Measurements from ENCODE around the gene ITIH2. TPM values are rescaled to one million over a fixed set of nuclear protein-coding genes. Genes with fewer than 3 reads are reported as not detected.
"Not testable (repeated sequence)": the region's sequence is repeated elsewhere in the genome, so short reads cannot be mapped to it uniquely, and the experiment has no call there.

ITIH2 gene
- total and polyA plus RNA-seq, 3 experiments from 2014 or later = not detected

DNA sequence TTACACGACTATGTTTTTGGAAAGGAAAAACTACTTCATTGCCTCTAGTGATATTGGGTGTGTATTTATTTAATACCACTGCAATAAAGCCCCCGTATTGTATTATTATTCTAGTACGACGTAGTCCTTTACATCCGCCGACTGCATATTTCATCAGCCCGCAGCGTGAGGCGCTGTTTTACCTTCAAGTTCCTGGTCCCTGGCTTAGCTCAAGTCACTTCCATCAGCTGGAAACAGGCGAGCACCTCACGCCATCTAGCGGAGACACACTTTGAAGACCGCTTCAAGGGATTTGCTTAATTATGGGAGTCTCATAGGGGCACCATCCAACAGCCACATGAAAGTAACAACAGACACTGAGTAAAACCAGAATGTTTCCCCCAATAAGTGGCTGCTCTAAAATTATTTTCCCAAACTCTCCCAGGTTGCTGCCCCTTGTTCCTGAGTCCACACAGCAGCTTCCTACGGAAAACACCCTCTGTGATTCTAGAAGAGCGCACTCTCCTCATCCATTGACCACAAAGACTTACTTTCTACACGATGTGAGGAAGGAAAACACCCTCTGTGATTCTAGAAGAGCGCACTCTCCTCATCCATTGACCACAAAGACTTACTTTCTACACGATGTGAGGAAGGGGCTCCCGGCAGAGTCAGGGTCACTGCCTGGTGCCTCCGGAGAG is 15.7 kb upstream of the ITIH2 start:
- Mint-ChIP-seq H3K27ac (peak overlapping the region in 2 of 8 donors; percentile 2 to 35), H3K9me3 (peaks cover 6 to 21% (median 16%) of the 10 kb centered on the region in 5 donors), H3K27me3 (peaks cover 16 to 25% of the 10 kb centered on the region in 2 donors), H3K4me1 (peaks cover 4 to 7% (median 6%) of the 10 kb centered on the region in 3 donors), H3K4me3 (peak overlapping the region in 2 of 7 donors; percentile 1 to 48), H3K36me3 (peaks cover 0 to 6% (median 0%) of the 10 kb centered on the region in 3 donors)
- Histone ChIP-seq H3K36me3 (ENCODE audit: insufficient read depth, low read length) (no peaks in the 10 kb centered on the region), H3K27me3 (ENCODE audit: insufficient read depth, low read length, poor library complexity, severe bottlenecking) (no peaks in the 10 kb centered on the region), H3K27ac (ENCODE audit: low read depth, low read length) (no peak overlapping the region), H3K4me1 (ENCODE audit: insufficient read depth, low read length) (no peaks in the 10 kb centered on the region), H3K4me3 (ENCODE audit: low read length) (no peak overlapping the region), H3K9me3 (ENCODE audit: low read length) (no peaks in the 10 kb centered on the region)
- ChIA-PET CTCF (interaction anchor here (0.7 to 4.1 kb wide), 25 partner anchors 10 to 799 kb away, joined by 3 to 44 read pairs (median 3); no protein-coding TSS in a partner anchor), POLR2A (no interaction called here)
- peak; percentile 51 to 84 (median 67) for DNase-seq

DNA sequence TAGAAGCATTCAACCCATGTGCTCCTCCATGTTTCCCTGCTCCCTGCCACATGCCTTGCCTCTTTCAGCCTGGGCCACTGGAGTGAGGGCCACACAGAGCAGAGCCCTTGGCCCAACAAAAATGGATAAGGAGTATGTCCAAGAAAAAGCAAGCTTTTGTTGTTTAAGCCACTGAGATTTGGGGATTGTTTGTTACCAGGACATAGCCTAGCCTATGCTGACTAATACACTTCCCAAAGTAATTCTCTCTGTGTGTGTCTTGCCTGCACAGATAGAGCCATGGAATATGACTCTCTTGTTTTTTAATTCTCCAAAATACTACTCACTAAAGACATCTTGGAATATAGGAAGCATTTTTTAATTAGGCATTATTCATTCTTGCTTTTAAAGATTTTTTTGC is 13.5 kb upstream of the ITIH2 start:
- peaks cover 0 to 13% (median 1%) of the 10 kb centered on the region in 3 donors for H3K36me3 Mint-ChIP-seq
- H3K27ac ChIP-seq (ENCODE audit: low read depth, low read length) = no peak overlapping the region
- ChIA-PET POLR2A (no interaction called here), CTCF (no interaction called here)
- peaks cover 14 to 18% of the 10 kb centered on the region in 2 donors for H3K27me3 Mint-ChIP-seq
- H3K4me1 Mint-ChIP-seq = peaks cover 4 to 7% (median 6%) of the 10 kb centered on the region in 3 donors
- no peak overlapping the region for H3K27ac Mint-ChIP-seq
- H3K9me3 Mint-ChIP-seq = peaks cover 6 to 17% (median 13%) of the 10 kb centered on the region in 5 donors
- no peak overlapping the region for H3K4me3 ChIP-seq (ENCODE audit: low read length)
- H3K9me3 ChIP-seq (ENCODE audit: low read length) = no peaks in the 10 kb centered on the region
- no peak overlapping the region for H3K4me3 Mint-ChIP-seq
- H3K36me3 ChIP-seq (ENCODE audit: insufficient read depth, low read length) = no peaks in the 10 kb centered on the region
- H3K27me3 ChIP-seq (ENCODE audit: insufficient read depth, low read length, poor library complexity, severe bottlenecking) = no peaks in the 10 kb centered on the region
- DNase-seq = no peak
- H3K4me1 ChIP-seq (ENCODE audit: insufficient read depth, low read length) = no peaks in the 10 kb centered on the region

DNA sequence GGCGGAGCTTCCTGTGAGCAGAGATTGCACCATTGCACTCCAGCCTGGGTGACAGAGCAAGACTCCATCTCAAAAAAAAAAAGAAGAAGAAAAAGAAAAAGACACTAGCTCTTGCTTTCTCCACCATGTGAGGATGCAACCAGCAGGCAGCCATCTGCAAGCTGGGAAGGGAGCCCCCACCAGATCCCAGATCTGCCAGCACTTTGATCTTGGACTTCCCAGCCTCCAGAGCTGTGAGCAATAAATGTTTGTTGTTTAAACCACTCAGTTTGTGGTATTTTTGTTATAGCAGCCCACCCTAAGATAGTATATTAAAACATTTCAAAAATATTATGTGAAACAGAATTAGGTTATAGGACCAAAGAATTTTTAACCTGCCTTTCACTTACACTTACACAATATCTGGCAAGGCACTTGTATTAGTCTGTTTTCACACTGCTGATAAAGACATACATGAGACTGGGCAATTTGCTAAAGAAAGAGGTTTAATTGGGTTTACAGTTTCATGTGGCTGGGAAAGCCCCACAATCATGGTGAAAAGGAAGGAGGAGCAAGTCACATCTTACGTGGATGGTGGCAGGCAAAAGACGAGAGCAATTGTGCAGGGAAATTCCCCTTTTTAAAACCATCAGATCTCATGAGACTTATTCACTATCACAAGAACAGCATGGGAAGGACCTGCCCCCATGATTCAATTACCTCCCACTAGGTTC is 12.1 kb upstream of the ITIH2 start:
- H3K4me3 ChIP-seq (ENCODE audit: low read length); H3K9me3 ChIP-seq (ENCODE audit: low read length); H3K27ac ChIP-seq (ENCODE audit: low read depth, low read length); POLR2A ChIA-PET; DNase-seq; H3K27me3 ChIP-seq (ENCODE audit: insufficient read depth, low read length, poor library complexity, severe bottlenecking); H3K4me1 Mint-ChIP-seq; H3K4me1 ChIP-seq (ENCODE audit: insufficient read depth, low read length); H3K4me3 Mint-ChIP-seq; H3K36me3 ChIP-seq (ENCODE audit: insufficient read depth, low read length): not testable (repeated sequence)
- CTCF ChIA-PET = interaction anchor here (0.8 kb wide), 1 partner anchor 166 kb away, joined by 4 read pairs; no protein-coding TSS in a partner anchor
- H3K9me3 Mint-ChIP-seq = peaks cover 6 to 17% (median 13%) of the 10 kb centered on the region in 5 donors
- peaks cover 0 to 13% (median 1%) of the 10 kb centered on the region in 3 donors for H3K36me3 Mint-ChIP-seq
- peaks cover 15 to 16% of the 10 kb centered on the region in 2 donors for H3K27me3 Mint-ChIP-seq
- peak overlapping the region in 1 of 8 donors; percentile 61 for H3K27ac Mint-ChIP-seq

DNA sequence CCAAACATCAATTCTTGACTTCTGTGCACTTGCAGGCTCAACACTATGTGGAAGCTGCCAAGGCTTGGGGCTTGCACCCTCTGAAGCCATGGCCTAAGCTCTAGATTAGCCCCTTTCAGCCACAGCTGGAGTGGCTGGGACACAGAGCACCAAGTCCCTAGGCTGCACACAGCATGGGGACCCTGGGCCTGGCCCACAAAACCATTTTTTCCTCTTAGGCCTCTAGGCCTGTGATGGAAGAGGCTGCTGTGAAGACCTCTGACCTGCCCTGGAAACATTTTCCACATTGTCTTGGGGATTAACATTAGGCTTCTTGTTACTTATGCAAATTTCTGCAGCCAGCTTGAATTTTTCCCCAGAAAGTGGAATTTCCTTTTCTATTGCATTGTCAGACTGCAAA is 10.7 kb upstream of the ITIH2 start:
- H3K4me1 ChIP-seq (ENCODE audit: insufficient read depth, low read length); H3K4me1 Mint-ChIP-seq; DNase-seq; POLR2A ChIA-PET; H3K4me3 ChIP-seq (ENCODE audit: low read length); H3K36me3 ChIP-seq (ENCODE audit: insufficient read depth, low read length); H3K27ac Mint-ChIP-seq; H3K27me3 ChIP-seq (ENCODE audit: insufficient read depth, low read length, poor library complexity, severe bottlenecking); H3K27ac ChIP-seq (ENCODE audit: low read depth, low read length); CTCF ChIA-PET; H3K4me3 Mint-ChIP-seq; H3K9me3 ChIP-seq (ENCODE audit: low read length): not testable (repeated sequence)
- Mint-ChIP-seq H3K9me3 (peaks cover 6 to 17% (median 13%) of the 10 kb centered on the region in 5 donors), H3K27me3 (peaks cover 15 to 20% of the 10 kb centered on the region in 2 donors), H3K36me3 (peaks cover 0 to 13% (median 1%) of the 10 kb centered on the region in 3 donors)

DNA sequence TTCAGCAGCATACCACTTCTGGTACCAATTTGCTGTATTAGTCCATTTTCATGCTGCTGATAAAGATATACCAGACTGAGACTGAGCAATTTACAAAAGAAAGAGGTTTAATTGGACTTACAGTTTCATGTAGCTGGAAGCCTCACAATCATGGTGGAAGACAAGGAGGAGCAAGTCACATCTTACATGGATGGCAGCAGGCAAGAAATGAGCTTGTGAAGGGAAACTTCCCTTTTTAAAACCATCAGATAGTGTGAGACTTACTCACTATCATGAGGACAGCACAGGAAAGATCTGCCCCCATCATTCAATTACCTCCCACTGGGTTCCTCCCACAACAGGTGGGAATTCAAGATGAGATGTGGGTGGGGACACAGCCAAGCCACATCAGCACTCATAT is 9.9 kb upstream of the ITIH2 start:
- H3K27ac ChIP-seq (ENCODE audit: low read depth, low read length); POLR2A ChIA-PET; H3K4me3 ChIP-seq (ENCODE audit: low read length); H3K4me3 Mint-ChIP-seq; DNase-seq; H3K9me3 ChIP-seq (ENCODE audit: low read length); H3K27ac Mint-ChIP-seq; H3K4me1 Mint-ChIP-seq; H3K27me3 ChIP-seq (ENCODE audit: insufficient read depth, low read length, poor library complexity, severe bottlenecking); H3K36me3 ChIP-seq (ENCODE audit: insufficient read depth, low read length); H3K4me1 ChIP-seq (ENCODE audit: insufficient read depth, low read length); CTCF ChIA-PET: not testable (repeated sequence)
- Mint-ChIP-seq H3K27me3 (peaks cover 9 to 23% of the 10 kb centered on the region in 2 donors), H3K9me3 (peaks cover 6 to 17% (median 13%) of the 10 kb centered on the region in 5 donors), H3K36me3 (peaks cover 0 to 13% (median 1%) of the 10 kb centered on the region in 3 donors)

DNA sequence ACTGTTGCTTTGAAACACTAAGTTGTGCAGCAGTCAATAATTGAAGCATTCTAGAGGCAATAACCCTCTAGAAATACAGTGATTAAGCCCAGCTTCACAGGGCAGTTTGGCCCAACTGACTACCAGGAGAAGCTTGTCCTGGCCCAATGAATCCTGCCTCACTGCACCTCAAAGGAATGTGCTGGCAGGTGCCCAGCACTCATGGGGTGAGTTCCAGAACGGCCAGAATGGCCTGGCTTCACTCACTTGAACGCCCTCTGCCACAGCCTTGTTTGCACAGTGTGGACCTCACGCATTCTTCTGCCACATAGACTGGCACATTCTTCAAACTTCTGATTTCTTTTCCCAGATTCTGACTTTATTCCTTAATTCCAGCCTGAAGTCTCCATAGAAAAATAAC is 6.6 kb upstream of the ITIH2 start:
- POLR2A ChIA-PET = no interaction called here

DNA sequence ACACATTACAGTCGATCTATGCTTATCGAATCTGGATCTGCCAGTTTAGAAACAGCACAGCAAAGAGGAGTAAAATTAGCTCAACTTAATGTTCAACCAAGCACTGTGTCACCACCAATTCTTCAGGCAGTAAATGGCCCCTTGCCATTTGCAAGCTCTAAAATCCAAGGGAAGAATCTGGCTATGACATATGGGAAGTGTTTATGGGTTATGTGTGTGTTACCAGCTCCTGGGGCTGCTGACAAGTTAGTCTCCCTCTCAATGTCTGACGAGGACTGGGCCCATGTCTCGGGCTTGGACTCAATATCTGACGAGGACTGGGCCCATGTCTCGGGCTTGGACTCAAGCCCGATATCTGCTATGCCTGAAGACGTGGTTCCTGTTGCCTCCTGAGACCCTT is 5.7 kb upstream of the ITIH2 start:
- no peaks in the 10 kb centered on the region for H3K36me3 ChIP-seq (ENCODE audit: insufficient read depth, low read length)
- H3K9me3 ChIP-seq (ENCODE audit: low read length) = no peaks in the 10 kb centered on the region
- ChIA-PET POLR2A (no interaction called here), CTCF (interaction anchor here (1.8 kb wide), 1 partner anchor 10 kb away, joined by 4 read pairs; no protein-coding TSS in a partner anchor)
- Mint-ChIP-seq H3K27ac (no peak overlapping the region), H3K4me3 (no peak overlapping the region), H3K9me3 (peaks cover 4 to 7% (median 6%) of the 10 kb centered on the region in 5 donors), H3K36me3 (peaks cover 0 to 7% (median 1%) of the 10 kb centered on the region in 3 donors), H3K4me1 (no peaks in the 10 kb centered on the region), H3K27me3 (peaks cover 12 to 46% of the 10 kb centered on the region in 2 donors)
- no peak overlapping the region for H3K4me3 ChIP-seq (ENCODE audit: low read length)
- DNase-seq = no peak
- no peaks in the 10 kb centered on the region for H3K27me3 ChIP-seq (ENCODE audit: insufficient read depth, low read length, poor library complexity, severe bottlenecking)
- no peak overlapping the region for H3K27ac ChIP-seq (ENCODE audit: low read depth, low read length)
- no peaks in the 10 kb centered on the region for H3K4me1 ChIP-seq (ENCODE audit: insufficient read depth, low read length)

More for the DNA sequence above, 6.6 kb upstream of the ITIH2 start:
- Histone ChIP-seq H3K27ac (ENCODE audit: low read depth, low read length) (no peak overlapping the region), H3K27me3 (ENCODE audit: insufficient read depth, low read length, poor library complexity, severe bottlenecking) (no peaks in the 10 kb centered on the region), H3K4me3 (ENCODE audit: low read length) (no peak overlapping the region), H3K9me3 (ENCODE audit: low read length) (no peaks in the 10 kb centered on the region), H3K36me3 (ENCODE audit: insufficient read depth, low read length) (no peaks in the 10 kb centered on the region), H3K4me1 (ENCODE audit: insufficient read depth, low read length) (no peaks in the 10 kb centered on the region)
- CTCF ChIA-PET = interaction anchor here (1.8 kb wide), 1 partner anchor 9 kb away, joined by 4 read pairs; no protein-coding TSS in a partner anchor
- DNase-seq = no peak
- H3K27ac Mint-ChIP-seq = no peak overlapping the region
- H3K4me3 Mint-ChIP-seq = no peak overlapping the region
- H3K27me3 Mint-ChIP-seq = peaks cover 8 to 39% of the 10 kb centered on the region in 2 donors
- H3K36me3 Mint-ChIP-seq = peaks cover 0 to 7% (median 1%) of the 10 kb centered on the region in 3 donors
- H3K4me1 Mint-ChIP-seq = no peaks in the 10 kb centered on the region
- H3K9me3 Mint-ChIP-seq = peaks cover 4 to 9% (median 6%) of the 10 kb centered on the region in 5 donors

DNA sequence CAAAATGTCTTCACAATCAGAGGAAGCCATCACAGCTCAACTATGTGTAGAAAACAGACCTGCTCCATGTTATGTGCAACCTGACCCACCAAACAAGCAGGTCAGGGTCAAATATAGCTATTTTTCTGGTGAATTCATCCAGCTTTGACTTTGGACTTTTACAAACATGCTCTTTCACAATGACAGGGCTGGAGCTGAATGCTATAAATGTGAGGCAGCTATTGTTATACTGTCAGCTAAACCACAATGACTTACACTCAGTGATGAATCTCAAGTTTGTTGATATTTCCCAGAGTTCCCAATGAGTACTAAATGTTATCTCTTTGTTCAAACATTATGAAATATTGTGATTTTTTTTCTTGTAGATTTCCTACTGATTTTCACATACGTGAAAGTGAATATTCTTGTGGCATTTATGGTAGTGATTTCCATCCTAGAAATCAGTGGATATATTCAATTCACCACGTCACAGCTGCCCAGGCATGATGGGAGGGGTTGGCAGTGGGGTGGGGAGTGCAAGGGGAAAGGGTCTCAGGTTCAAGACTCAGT is 2.5 kb upstream of the ITIH2 start:
- no peaks in the 10 kb centered on the region for H3K9me3 Mint-ChIP-seq
- H3K27me3 ChIP-seq (ENCODE audit: insufficient read depth, low read length, poor library complexity, severe bottlenecking) = peaks cover 6% of the 10 kb centered on the region
- H3K4me3 ChIP-seq (ENCODE audit: low read length) = no peak overlapping the region
- H3K27ac Mint-ChIP-seq = no peak overlapping the region
- no peaks in the 10 kb centered on the region for H3K9me3 ChIP-seq (ENCODE audit: low read length)
- POLR2A ChIA-PET = no interaction called here
- no peak for DNase-seq
- H3K4me3 Mint-ChIP-seq = no peak overlapping the region
- H3K4me1 ChIP-seq (ENCODE audit: insufficient read depth, low read length) = no peaks in the 10 kb centered on the region
- CTCF ChIA-PET = interaction anchor here (0.9 kb wide), 1 partner anchor 14 kb away, joined by 4 read pairs; no protein-coding TSS in a partner anchor
- H3K4me1 Mint-ChIP-seq = no peaks in the 10 kb centered on the region
- H3K36me3 Mint-ChIP-seq = no peaks in the 10 kb centered on the region
- H3K27me3 Mint-ChIP-seq = peaks cover 16 to 63% of the 10 kb centered on the region in 2 donors
- no peak overlapping the region for H3K27ac ChIP-seq (ENCODE audit: low read depth, low read length)
- no peaks in the 10 kb centered on the region for H3K36me3 ChIP-seq (ENCODE audit: insufficient read depth, low read length)
